ENCODE measurements around the gene LRIG3. TPM values are rescaled to one million over a fixed set of nuclear protein-coding genes. Genes with fewer than 3 reads are reported as not detected.
"Not testable (repeated sequence)": the region's sequence is repeated elsewhere in the genome, so short reads cannot be mapped to it uniquely, and the experiment has no call there.

The LRIG3 gene
- total RNA-seq, 3 donors from 2014 or later, result 0.13 to 1.2 (median 0.14) TPM

GRCh38 chr12:58922849-58923248 lies 2.5 kb upstream of the LRIG3 start:
- DNase-seq (no peak), ATAC-seq (no peak)
- Mint-ChIP-seq H3K4me3 (no peak overlapping the region), H3K36me3 (ENCODE audit: insufficient read depth) (no peaks in the 10 kb centered on the region), H3K27me3 (ENCODE audit: low read depth) (peaks cover 39% of the 10 kb centered on the region), H3K4me1 (ENCODE audit: low read depth) (no peaks in the 10 kb centered on the region), H3K9me3 (no peaks in the 10 kb centered on the region)

GRCh38 chr12:58920961-58921861 lies 907 bp upstream of the LRIG3 start:
- Mint-ChIP-seq H3K36me3 (ENCODE audit: insufficient read depth) (no peaks in the 10 kb centered on the region), H3K27me3 (ENCODE audit: low read depth) (peaks cover 43% of the 10 kb centered on the region), H3K9me3 (no peaks in the 10 kb centered on the region), H3K4me1 (ENCODE audit: low read depth) (no peaks in the 10 kb centered on the region), H3K4me3 (no peak overlapping the region)
- DNase-seq (no peak), ATAC-seq (no peak)

DNA sequence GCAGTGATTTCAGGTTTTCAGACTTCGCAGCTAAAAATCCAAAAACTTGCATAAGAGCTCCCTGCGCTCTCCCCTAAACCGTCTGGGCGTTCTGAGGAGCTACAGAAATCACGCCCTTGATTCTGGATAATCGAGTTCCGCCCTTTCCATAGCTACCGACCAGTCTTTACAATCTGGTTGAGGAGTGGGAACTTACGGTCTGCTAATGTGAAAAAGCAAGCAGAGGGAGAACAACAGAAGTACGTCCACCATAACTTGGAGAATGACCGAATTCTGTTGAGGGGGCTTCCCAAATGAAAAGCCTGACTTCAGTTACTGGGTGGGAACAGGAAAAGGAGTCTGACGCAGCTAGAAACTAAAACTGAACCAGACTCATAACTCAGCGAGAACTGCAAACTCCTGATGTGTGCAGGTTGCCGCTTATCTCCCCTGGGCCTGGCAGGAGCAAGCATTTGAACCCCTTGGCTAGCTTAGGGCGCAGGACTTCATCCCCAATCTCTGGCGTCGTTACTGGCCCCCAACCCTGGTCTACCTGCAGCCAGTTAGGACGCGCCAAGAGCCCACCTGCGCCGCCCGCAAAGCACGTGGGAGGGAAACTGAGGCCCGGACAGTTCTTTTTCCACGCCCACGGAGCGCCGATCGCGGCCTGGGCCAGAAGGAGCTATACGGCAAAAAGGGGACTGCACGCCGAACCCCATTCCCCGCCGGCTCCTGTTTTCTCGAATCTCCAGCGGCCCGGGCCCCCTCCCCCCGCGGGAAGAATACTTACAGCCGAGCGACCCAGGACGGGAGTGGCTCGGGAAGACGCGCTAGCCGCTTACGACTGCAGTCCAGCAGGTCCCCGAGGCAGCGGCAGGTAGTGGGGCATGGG lies 838 bp downstream of the LRIG3 start:
- H3K36me3 Mint-ChIP-seq (ENCODE audit: insufficient read depth), result no peaks in the 10 kb centered on the region
- no peaks in the 10 kb centered on the region for H3K4me1 Mint-ChIP-seq (ENCODE audit: low read depth)
- ATAC-seq, result peak in 1 of 2 donors; percentile 25
- H3K9me3 Mint-ChIP-seq, result no peaks in the 10 kb centered on the region
- H3K4me3 Mint-ChIP-seq, result no peak overlapping the region
- peaks cover 43% of the 10 kb centered on the region for H3K27me3 Mint-ChIP-seq (ENCODE audit: low read depth)
- no peak for DNase-seq

DNA sequence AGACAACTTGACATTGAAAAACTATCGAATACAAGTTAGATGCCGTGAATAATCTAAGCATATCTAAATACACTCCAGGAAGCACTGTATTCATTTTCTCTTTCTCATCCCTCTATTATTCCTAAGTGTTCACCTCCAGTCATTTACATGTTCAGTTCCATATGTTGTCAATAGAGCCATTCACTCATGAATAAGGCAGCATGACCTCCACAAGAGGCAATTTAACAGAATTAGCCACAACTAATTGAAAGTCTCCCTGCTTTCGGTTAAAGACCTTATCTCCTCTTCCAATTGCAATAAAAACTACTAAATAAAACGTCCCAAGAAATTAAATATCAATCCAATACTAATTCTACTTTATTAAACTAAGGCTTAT lies 1.8 kb downstream of the LRIG3 start:
- peaks cover 43% of the 10 kb centered on the region for H3K27me3 Mint-ChIP-seq (ENCODE audit: low read depth)
- no peak overlapping the region for H3K4me3 Mint-ChIP-seq
- ATAC-seq (no peak), DNase-seq (no peak)
- peaks cover 2% of the 10 kb centered on the region for H3K9me3 Mint-ChIP-seq
- H3K4me1 Mint-ChIP-seq (ENCODE audit: low read depth), result no peaks in the 10 kb centered on the region
- no peaks in the 10 kb centered on the region for H3K36me3 Mint-ChIP-seq (ENCODE audit: insufficient read depth)

DNA sequence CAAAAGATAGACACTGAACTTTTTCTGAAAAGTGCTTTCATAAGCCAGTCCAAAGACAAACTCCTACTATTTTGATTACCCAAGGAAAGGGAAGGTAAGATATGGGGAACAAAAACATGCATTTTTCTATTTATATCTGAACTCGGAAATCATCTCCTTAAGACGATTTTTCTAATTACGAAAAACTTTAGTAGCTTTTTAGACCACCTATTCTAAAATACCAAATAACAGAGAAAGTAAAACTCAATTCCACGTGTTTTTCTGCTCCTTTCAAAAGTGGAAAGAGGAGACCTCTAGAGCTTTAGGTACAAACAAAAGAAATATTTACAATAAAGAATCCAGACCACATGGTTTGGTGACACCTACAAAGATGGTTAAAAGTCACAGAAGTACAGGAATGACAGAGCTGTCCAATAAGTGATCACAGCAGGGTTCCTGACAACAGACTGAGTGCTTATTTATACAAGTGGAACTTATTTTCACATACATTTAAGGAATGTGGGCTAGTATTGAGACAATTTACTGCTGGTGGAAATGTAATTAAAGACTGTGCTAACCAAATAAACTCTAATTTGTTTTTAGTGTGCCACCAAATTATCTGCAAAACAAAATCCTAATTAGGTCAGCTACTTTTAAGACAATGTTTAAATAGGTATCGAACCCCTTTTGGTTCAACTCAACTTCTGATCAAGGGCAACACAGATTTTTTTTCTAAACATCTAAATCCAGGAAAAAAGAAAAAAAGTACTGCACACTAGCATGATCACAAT lies 2.4 kb downstream of the LRIG3 start:
- no peaks in the 10 kb centered on the region for H3K4me1 Mint-ChIP-seq (ENCODE audit: low read depth)
- H3K9me3 Mint-ChIP-seq, result peaks cover 4% of the 10 kb centered on the region
- H3K27me3 Mint-ChIP-seq (ENCODE audit: low read depth), result peaks cover 39% of the 10 kb centered on the region
- no peak for ATAC-seq
- no peaks in the 10 kb centered on the region for H3K36me3 Mint-ChIP-seq (ENCODE audit: insufficient read depth)
- no peak overlapping the region for H3K4me3 Mint-ChIP-seq
- no peak for DNase-seq

GRCh38 chr12:58916921-58917511 lies 3.3 kb downstream of the LRIG3 start:
- Mint-ChIP-seq H3K9me3 (peaks cover 4% of the 10 kb centered on the region), H3K27me3 (ENCODE audit: low read depth) (peaks cover 31% of the 10 kb centered on the region), H3K4me1 (ENCODE audit: low read depth) (no peaks in the 10 kb centered on the region), H3K36me3 (ENCODE audit: insufficient read depth) (no peaks in the 10 kb centered on the region), H3K4me3 (no peak overlapping the region)
- no peak for ATAC-seq
- no peak for DNase-seq

DNA sequence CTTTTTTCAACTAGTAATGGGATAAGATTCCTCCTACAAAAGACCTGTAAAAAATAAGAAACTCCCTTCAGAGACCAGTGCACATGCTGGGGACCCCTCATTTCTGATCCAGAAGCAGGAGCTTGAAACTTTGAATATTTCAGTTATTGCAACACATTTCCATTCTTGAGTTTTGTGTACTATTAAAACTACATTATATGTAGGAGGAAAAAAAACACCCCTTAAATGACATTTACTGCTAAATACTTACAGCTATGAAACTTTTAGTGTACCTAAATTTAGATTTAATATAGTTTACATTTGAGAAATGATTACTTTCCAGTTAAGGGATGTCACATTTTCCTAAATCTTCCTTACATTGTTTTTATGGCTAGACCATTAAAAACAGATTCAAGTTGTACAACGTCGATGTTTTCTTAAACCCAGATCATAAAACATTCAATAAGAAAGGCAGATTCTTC lies 4.1 kb downstream of the LRIG3 start:
- H3K27me3 Mint-ChIP-seq (ENCODE audit: low read depth), result peaks cover 27% of the 10 kb centered on the region
- no peaks in the 10 kb centered on the region for H3K36me3 Mint-ChIP-seq (ENCODE audit: insufficient read depth)
- peaks cover 4% of the 10 kb centered on the region for H3K9me3 Mint-ChIP-seq
- H3K4me3 Mint-ChIP-seq, result no peak overlapping the region
- ATAC-seq (no peak), DNase-seq (no peak)
- no peaks in the 10 kb centered on the region for H3K4me1 Mint-ChIP-seq (ENCODE audit: low read depth)

- DNase-seq, result no peak
- ATAC-seq, result no peak
- H3K27me3 Mint-ChIP-seq (ENCODE audit: low read depth), result peaks cover 24% of the 10 kb centered on the region
- no peaks in the 10 kb centered on the region for H3K4me1 Mint-ChIP-seq (ENCODE audit: low read depth)
- H3K9me3 Mint-ChIP-seq, result peaks cover 4% of the 10 kb centered on the region
- no peaks in the 10 kb centered on the region for H3K36me3 Mint-ChIP-seq (ENCODE audit: insufficient read depth)
- H3K4me3 Mint-ChIP-seq, result no peak overlapping the region
These were observed 4.7 kb downstream of the LRIG3 start for GRCh38 chr12:58915634-58916033.

GRCh38 chr12:58915037-58915436 lies 5.3 kb downstream of the LRIG3 start:
- DNase-seq, result no peak
- no peaks in the 10 kb centered on the region for H3K4me1 Mint-ChIP-seq (ENCODE audit: low read depth)
- no peak for ATAC-seq

DNA sequence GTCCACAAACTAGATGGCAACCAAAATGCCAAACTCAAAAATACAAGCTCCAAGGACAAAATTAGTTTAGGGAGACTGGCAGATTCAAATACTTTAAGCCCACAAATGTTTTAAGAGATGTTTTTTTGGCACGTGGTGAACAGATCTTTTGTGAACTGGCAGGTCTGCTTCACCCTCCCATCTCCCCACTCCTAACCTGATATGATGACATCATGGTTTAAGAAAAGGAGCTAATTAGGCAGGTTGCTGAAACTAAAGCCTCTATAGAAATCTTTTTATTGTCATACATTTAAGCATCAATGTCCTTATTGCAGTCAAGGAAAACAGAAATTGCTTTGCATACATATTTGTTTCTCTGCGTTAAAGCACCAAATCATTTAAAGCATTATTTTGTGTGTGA lies 5.8 kb downstream of the LRIG3 start:
- H3K9me3 Mint-ChIP-seq, result peaks cover 4% of the 10 kb centered on the region
- H3K4me1 Mint-ChIP-seq (ENCODE audit: low read depth), result no peaks in the 10 kb centered on the region
- H3K27me3 Mint-ChIP-seq (ENCODE audit: low read depth), result peaks cover 16% of the 10 kb centered on the region
- ATAC-seq, result no peak
- no peak overlapping the region for H3K4me3 Mint-ChIP-seq
- DNase-seq, result no peak
- no peaks in the 10 kb centered on the region for H3K36me3 Mint-ChIP-seq (ENCODE audit: insufficient read depth)

More at GRCh38 chr12:58915037-58915436, 5.3 kb downstream of the LRIG3 start:
- H3K4me3 Mint-ChIP-seq, result no peak overlapping the region
- peaks cover 19% of the 10 kb centered on the region for H3K27me3 Mint-ChIP-seq (ENCODE audit: low read depth)
- peaks cover 4% of the 10 kb centered on the region for H3K9me3 Mint-ChIP-seq
- H3K36me3 Mint-ChIP-seq (ENCODE audit: insufficient read depth), result no peaks in the 10 kb centered on the region

DNA sequence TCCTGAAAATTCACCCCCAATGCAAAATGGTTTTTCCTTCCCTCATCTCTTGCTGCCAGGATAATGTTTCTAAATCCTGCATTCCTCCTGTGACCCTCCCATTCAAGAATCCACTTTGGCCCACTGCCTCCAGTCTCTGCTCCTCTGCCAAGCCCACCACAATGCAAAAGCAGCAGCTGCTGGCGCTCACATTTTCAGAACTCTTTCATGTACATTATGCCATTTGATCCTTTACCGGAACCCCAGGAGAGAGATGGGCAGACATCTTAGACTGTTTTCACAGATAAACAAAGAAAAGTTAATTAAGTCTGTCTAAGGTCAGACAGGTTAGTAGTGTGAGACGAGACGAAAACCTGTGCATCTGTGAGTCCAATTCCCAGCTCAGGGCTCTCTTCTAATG lies 12.9 kb downstream of the LRIG3 start:
- H3K9me3 Mint-ChIP-seq, result no peaks in the 10 kb centered on the region
- ATAC-seq (no peak), DNase-seq (no peak)
- H3K27me3 Mint-ChIP-seq (ENCODE audit: low read depth), result no peaks in the 10 kb centered on the region
- H3K4me1 Mint-ChIP-seq (ENCODE audit: low read depth), result no peaks in the 10 kb centered on the region
- no peaks in the 10 kb centered on the region for H3K36me3 Mint-ChIP-seq (ENCODE audit: insufficient read depth)
- H3K4me3 Mint-ChIP-seq, result no peak overlapping the region

DNA sequence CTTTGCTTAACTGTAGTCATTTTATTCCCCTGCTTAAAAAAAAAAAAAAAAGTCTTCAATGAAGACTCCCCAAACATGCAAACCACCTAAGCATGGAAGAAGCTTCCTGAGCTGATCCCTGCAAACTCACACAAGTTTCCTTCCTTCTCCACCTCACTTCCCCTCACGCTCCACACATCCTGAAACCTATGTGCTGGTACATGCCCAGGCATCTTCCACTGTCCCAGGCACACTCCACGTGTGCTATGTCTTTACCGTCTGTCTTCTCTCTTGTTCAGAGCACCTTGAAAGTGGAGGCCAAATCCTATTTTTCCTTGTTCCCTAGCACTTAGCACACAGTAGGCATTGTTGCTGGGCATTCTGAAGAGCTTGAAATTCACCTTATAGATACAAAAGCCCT lies 13.4 kb downstream of the LRIG3 start:
- no peaks in the 10 kb centered on the region for H3K36me3 Mint-ChIP-seq (ENCODE audit: insufficient read depth)
- no peaks in the 10 kb centered on the region for H3K4me1 Mint-ChIP-seq (ENCODE audit: low read depth)
- no peaks in the 10 kb centered on the region for H3K9me3 Mint-ChIP-seq
- ATAC-seq (no peak), DNase-seq (no peak)
- no peaks in the 10 kb centered on the region for H3K27me3 Mint-ChIP-seq (ENCODE audit: low read depth)
- H3K4me3 Mint-ChIP-seq, result no peak overlapping the region

DNA sequence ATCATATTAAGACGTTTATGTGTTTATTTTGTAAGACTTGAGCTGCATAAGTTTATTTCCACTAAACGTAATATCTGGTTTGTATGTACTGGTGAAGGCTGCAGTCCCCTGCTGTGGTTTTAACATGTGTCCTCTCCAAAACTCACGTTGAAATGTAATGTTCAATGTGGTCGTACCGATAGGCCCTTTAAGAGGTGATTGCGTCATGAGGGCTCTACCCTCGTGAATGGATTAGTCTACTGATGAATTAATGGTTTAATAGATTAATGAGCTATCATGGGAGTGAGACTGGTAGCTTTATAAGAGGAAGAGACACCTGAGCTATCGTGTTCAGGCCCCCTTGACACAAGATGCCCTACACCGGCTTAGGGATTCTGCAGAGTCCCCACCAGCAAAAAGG lies 14.9 kb downstream of the LRIG3 start:
- no peaks in the 10 kb centered on the region for H3K27me3 Mint-ChIP-seq (ENCODE audit: low read depth)
- ATAC-seq, result no peak

DNA sequence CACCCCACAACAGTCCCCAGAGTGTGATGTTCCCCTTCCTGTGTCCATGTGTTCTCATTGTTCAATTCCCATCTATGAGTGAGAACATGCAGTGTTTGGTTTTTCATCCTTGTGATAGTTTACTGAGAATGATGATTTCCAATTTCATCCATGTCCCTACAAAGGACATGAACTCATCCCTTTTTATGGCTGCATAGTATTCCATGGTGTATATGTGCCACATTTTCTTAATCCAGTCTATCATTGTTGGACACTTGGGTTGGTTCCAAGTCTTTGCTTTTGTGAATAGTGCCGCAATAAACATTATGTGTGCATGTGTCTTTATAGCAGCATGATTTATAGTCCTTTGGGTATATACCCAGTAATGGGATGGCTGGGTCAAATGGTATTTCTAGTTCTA lies 17.6 kb downstream of the LRIG3 start:
- not testable (repeated sequence) for H3K27me3 Mint-ChIP-seq (ENCODE audit: low read depth); ATAC-seq; H3K36me3 Mint-ChIP-seq (ENCODE audit: insufficient read depth); H3K4me1 Mint-ChIP-seq (ENCODE audit: low read depth); H3K4me3 Mint-ChIP-seq; DNase-seq; H3K9me3 Mint-ChIP-seq

More for the DNA sequence above, 14.9 kb downstream of the LRIG3 start:
- no peaks in the 10 kb centered on the region for H3K4me1 Mint-ChIP-seq (ENCODE audit: low read depth)
- H3K4me3 Mint-ChIP-seq, result no peak overlapping the region
- no peak for DNase-seq
- no peaks in the 10 kb centered on the region for H3K36me3 Mint-ChIP-seq (ENCODE audit: insufficient read depth)
- H3K9me3 Mint-ChIP-seq, result no peaks in the 10 kb centered on the region

Data from activated T-cell treated with anti-CD3 and anti-CD28 coated beads, Interleukin-2, amount 50 U/mL, for 4 hours (primary cell).